ENCODE results near the gene VASH1. TPM values are rescaled to one million over a fixed set of nuclear protein-coding genes. Genes with fewer than 3 reads are reported as not detected.

The VASH1 gene
- total RNA-seq, 6 experiments from 2014 or later, result 0.94 to 2.9 (median 1.5) TPM

DNA sequence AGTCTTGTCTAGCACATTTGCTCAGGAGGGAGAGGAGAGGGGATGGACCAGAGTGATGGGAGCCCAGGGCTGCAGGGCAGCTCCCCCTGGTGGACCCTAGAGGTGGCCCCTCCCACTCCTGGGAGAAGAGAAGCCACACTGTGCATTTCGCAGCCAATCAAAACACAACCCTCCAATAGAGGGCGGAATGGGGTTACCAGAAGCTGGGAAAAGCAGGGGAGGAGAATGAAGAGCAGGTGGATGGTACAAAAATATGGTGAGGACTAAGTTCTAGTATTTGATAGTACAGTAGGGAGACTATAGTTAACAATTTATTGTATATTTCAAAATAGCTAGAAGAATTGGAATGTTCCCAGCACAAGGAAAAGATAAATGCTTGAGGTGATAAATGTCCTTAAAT is 23.6 kb downstream of the VASH1 start:
- H3K4me1 Mint-ChIP-seq (ENCODE audit: low read depth), result 0 out of 2 replicates have a peak, but pooled peaks cover 8% of the 10 kb centered on the region
- no peak overlapping the region for H3K4me3 Mint-ChIP-seq
- no peak overlapping the region for H3K27ac Mint-ChIP-seq
- DNase-seq, result peak; percentile 57
- no peaks in the 10 kb centered on the region for H3K9me3 Mint-ChIP-seq
- no peaks in the 10 kb centered on the region; the same call in none of the 2 replicates for H3K27me3 Mint-ChIP-seq (ENCODE audit: insufficient read depth)
- TF ChIP-seq, protein P1, sequence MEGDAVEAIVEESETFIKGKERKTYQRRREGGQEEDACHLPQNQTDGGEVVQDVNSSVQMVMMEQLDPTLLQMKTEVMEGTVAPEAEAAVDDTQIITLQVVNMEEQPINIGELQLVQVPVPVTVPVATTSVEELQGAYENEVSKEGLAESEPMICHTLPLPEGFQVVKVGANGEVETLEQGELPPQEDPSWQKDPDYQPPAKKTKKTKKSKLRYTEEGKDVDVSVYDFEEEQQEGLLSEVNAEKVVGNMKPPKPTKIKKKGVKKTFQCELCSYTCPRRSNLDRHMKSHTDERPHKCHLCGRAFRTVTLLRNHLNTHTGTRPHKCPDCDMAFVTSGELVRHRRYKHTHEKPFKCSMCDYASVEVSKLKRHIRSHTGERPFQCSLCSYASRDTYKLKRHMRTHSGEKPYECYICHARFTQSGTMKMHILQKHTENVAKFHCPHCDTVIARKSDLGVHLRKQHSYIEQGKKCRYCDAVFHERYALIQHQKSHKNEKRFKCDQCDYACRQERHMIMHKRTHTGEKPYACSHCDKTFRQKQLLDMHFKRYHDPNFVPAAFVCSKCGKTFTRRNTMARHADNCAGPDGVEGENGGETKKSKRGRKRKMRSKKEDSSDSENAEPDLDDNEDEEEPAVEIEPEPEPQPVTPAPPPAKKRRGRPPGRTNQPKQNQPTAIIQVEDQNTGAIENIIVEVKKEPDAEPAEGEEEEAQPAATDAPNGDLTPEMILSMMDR (IDR thresholded peaks at IDR 0.05), result peak; percentile 90
- no peaks in the 10 kb centered on the region for H3K36me3 Mint-ChIP-seq (ENCODE audit: low read depth)

DNA sequence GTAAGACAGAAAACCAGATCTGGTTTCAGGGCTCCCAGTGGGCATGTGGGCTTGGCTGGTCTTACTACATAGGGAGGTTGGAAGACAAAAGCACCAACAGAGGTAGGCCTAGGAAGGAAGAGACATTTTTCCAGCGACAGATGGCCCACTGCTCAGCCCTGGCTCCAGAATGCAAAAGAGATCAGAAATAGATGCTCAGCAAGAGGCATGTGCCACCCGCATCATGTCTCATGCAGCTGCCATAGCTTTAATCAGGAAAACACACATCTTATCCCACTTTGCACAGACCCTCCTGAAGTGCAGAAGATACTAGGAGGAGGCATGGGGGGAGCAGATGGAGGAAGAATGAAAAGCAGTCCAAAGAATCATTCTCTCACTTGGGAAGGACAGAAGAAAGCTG is 25.3 kb downstream of the VASH1 start:
- H3K27me3 Mint-ChIP-seq (ENCODE audit: insufficient read depth), result no peaks in the 10 kb centered on the region; the same call in none of the 2 replicates
- DNase-seq, result no peak
- TF ChIP-seq, protein P1 (IDR thresholded peaks at IDR 0.05), result no peak
- H3K27ac Mint-ChIP-seq, result no peak overlapping the region
- no peaks in the 10 kb centered on the region for H3K9me3 Mint-ChIP-seq
- no peak overlapping the region for H3K4me3 Mint-ChIP-seq
- 0 out of 2 replicates have a peak, but pooled peaks cover 3% of the 10 kb centered on the region for H3K4me1 Mint-ChIP-seq (ENCODE audit: low read depth)
- H3K36me3 Mint-ChIP-seq (ENCODE audit: low read depth), result no peaks in the 10 kb centered on the region

DNA sequence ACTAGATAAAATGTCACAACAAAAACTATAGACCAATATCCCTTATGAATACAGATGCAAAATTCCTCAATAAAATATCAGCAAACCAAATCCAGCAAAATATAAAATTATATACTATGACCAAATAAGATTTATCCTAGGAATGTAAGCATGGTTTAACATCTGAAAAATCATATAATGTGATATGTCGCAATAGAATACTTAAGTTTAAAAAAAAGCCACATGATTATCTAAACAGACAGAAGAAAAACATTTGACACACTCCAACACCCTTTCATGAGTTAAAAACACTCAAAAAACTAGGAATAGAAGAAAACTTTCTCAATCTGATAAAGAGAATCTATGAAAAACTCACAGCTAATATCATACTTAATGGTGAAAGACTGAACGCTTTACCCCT is 31.2 kb downstream of the VASH1 start:
- peaks cover 6% of the 10 kb centered on the region; the same call in 1 of the 2 replicates for H3K4me1 Mint-ChIP-seq (ENCODE audit: low read depth)
- no peaks in the 10 kb centered on the region; the same call in none of the 2 replicates for H3K27me3 Mint-ChIP-seq (ENCODE audit: insufficient read depth)
- no peak overlapping the region for H3K4me3 Mint-ChIP-seq
- DNase-seq, result no peak
- no peaks in the 10 kb centered on the region for H3K9me3 Mint-ChIP-seq
- H3K36me3 Mint-ChIP-seq (ENCODE audit: low read depth), result no peaks in the 10 kb centered on the region
- H3K27ac Mint-ChIP-seq, result no peak overlapping the region
- TF ChIP-seq, protein P1 (IDR thresholded peaks at IDR 0.05), result no peak

DNA sequence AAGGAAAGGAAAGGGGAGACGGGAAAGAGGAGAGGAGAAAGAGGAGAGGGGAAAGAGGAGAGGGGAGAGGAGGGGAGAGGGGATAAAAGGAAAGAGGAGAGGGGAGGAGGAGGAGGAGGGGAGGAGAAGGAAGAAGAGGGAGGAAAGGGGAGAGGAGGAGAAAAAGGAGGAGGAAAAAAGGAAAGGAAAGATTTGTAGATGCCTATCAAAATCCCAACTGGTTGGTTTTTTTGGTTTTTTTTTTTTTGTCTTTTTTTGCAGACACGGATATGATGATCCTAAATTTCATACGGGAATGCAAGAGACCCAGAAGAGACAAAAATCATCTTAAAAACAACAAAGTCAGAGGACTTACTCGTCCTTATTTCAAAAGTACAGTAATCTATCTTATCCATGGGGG is 32.1 kb downstream of the VASH1 start:
- Mint-ChIP-seq H3K4me1 (ENCODE audit: low read depth) (peaks cover 6% of the 10 kb centered on the region; the same call in 1 of the 2 replicates), H3K4me3 (no peak overlapping the region), H3K36me3 (ENCODE audit: low read depth) (no peaks in the 10 kb centered on the region), H3K27ac (no peak overlapping the region), H3K9me3 (no peaks in the 10 kb centered on the region), H3K27me3 (ENCODE audit: insufficient read depth) (no peaks in the 10 kb centered on the region; the same call in none of the 2 replicates)
- TF ChIP-seq, protein P1 (IDR thresholded peaks at IDR 0.05), result no peak
- no peak for DNase-seq

DNA sequence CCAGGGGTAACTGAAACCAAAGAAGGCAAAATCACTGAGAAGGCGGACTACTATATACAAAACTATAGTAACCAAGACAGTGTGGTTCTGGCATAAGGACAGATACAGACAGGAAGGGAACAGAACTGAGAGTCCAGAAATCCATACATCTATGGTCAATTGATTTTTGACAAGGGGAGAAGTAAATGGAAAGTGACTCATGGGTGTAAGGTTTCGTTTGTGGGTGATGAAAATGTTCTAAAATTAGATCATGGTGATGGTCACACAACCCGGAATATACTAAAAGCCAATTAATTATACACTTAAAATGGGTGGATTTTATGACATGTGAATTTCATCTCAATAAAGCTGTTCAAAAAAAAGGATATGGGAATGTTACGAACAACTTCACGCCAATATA is 32.7 kb downstream of the VASH1 start:
- Mint-ChIP-seq H3K27ac (no peak overlapping the region), H3K27me3 (ENCODE audit: insufficient read depth) (no peaks in the 10 kb centered on the region; the same call in 1 of the 2 replicates), H3K4me1 (ENCODE audit: low read depth) (peaks cover 6% of the 10 kb centered on the region; the same call in 1 of the 2 replicates), H3K9me3 (no peaks in the 10 kb centered on the region), H3K36me3 (ENCODE audit: low read depth) (no peaks in the 10 kb centered on the region), H3K4me3 (no peak overlapping the region)
- TF ChIP-seq, protein P1 (IDR thresholded peaks at IDR 0.05), result no peak
- DNase-seq, result no peak

Measured in HFFc6 (cell line).